Activated naive CD8-positive, alpha-beta T cell treated with anti-CD3 and anti-CD28 coated beads, Interleukin-2, amount 50 U/mL, for 24 hours (primary cell): ENCODE data around the gene TBC1D8.

ENCODE experiments used
- ATAC-seq: fragments of 150-1000 bp; cut with Tn5 transposase; one replicate; pipeline ENCODE4 v1.10.0; 2021
- DNase-seq: peaks from one replicate; pipeline ENCODE4 v3.0.0; 2021
- H3K27ac Mint-ChIP-seq: one replicate; pipeline ENCODE4 v1.8.0; 2021; ENCODE audit warnings: mild to moderate bottlenecking, mixed read lengths
- H3K27me3 Mint-ChIP-seq: one replicate; pipeline ENCODE4 v1.8.0; 2021; ENCODE audit warnings: mixed read lengths
- H3K36me3 Mint-ChIP-seq: one replicate; pipeline ENCODE4 v1.8.0; 2021; ENCODE audit warnings: low read depth, mixed read lengths
- H3K4me1 Mint-ChIP-seq: one replicate; pipeline ENCODE4 v1.8.0; 2021; ENCODE audit warnings: mixed read lengths
- H3K4me3 Mint-ChIP-seq: one replicate; pipeline ENCODE4 v1.8.0; 2021; ENCODE audit warnings: mild to moderate bottlenecking, moderate library complexity, mixed read lengths
- H3K9me3 Mint-ChIP-seq: one replicate; pipeline ENCODE4 v1.8.0; 2021; ENCODE audit warnings: mixed read lengths

Gene TBC1D8

DNA sequence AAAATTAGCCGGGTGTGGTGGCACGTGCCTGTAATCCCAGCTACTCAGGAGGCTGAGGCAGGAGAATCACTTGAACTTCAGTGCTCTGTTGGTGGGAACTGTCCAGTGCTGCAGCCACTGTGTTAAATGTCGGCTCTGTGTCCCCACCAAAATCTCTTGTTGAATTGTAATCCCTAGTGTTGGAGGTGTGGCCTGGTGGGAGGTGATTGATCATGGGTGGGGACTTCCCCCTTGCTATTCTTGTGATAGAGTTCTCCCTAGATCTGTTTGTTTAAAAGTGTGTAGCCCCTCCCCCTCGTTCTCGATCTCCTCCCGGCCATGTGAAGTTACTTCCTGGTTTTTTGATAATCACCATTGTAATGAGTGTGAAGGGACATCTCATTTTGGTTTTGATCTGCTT lies 158.9 kb downstream of the TBC1D8 start:
- peak; percentile 33 for ATAC-seq
- H3K4me1 Mint-ChIP-seq: peaks cover 5% of the 10 kb centered on the region
- no peaks in the 10 kb centered on the region for H3K36me3 Mint-ChIP-seq
- no peak overlapping the region for H3K4me3 Mint-ChIP-seq
- no peak for DNase-seq
- no peaks in the 10 kb centered on the region for H3K27me3 Mint-ChIP-seq
- H3K27ac Mint-ChIP-seq: no peak overlapping the region
- no peaks in the 10 kb centered on the region for H3K9me3 Mint-ChIP-seq

DNA sequence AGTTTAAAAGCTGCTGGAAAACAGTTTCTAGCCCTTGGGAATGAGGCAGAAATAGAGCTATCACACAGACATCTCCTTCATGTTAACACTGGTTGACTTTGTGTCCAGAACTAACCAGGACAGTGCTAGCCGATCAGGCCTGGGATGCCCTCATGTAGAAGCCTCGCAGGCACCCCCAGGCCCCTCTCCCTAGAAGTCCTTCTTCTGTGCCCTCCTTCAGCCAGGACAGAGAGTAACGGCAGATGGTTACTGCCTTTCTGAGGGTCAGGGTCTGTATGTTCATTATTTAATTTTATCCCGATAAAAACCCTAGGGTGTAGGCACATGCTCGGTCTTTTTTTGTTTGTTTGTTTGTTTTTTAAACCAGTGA lies 159.8 kb downstream of the TBC1D8 start:
- DNase-seq: no peak
- Mint-ChIP-seq H3K36me3 (no peaks in the 10 kb centered on the region), H3K27me3 (no peaks in the 10 kb centered on the region), H3K27ac (no peak overlapping the region), H3K4me3 (no peak overlapping the region), H3K9me3 (no peaks in the 10 kb centered on the region), H3K4me1 (peaks cover 5% of the 10 kb centered on the region)
- no peak for ATAC-seq

GRCh38 chr2:100990650-100991403 lies 160.4 kb downstream of the TBC1D8 start:
- DNase-seq: no peak
- Mint-ChIP-seq H3K4me1 (peaks cover 5% of the 10 kb centered on the region), H3K4me3 (no peak overlapping the region), H3K36me3 (no peaks in the 10 kb centered on the region), H3K27me3 (no peaks in the 10 kb centered on the region), H3K9me3 (no peaks in the 10 kb centered on the region), H3K27ac (no peak overlapping the region)
- no peak for ATAC-seq

- ATAC-seq (no peak), DNase-seq (no peak)
- Mint-ChIP-seq H3K27me3 (no peaks in the 10 kb centered on the region), H3K36me3 (no peaks in the 10 kb centered on the region), H3K4me3 (no peak overlapping the region), H3K27ac (no peak overlapping the region), H3K4me1 (peaks cover 5% of the 10 kb centered on the region), H3K9me3 (no peaks in the 10 kb centered on the region)
Observed at GRCh38 chr2:100990166-100990565, 161.0 kb downstream of the TBC1D8 start.

DNA sequence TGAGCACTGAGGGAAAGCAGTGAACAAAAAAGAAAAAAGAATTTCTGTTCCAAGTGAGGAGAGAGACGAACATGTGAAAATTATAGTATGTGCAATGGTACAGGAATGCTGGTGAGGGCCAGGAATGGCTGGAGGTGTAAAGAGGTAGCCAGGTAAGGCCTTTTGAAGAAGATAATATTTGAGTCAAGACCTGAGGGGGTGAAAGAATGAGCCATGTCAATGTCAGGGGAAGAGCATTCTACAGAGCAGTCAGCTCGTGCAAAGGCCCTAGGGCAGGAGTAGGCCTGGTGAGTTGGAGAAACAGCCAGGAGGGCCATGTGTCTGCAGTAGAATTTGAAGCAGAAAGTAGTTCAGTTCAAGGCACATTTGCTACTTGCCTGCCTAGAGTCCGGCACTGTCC lies 161.5 kb downstream of the TBC1D8 start:
- Mint-ChIP-seq H3K4me1 (peaks cover 5% of the 10 kb centered on the region), H3K36me3 (no peaks in the 10 kb centered on the region), H3K9me3 (no peaks in the 10 kb centered on the region), H3K4me3 (no peak overlapping the region), H3K27me3 (peaks cover 2% of the 10 kb centered on the region), H3K27ac (no peak overlapping the region)
- ATAC-seq: no peak
- DNase-seq: no peak

- H3K27me3 Mint-ChIP-seq: peaks cover 2% of the 10 kb centered on the region
- H3K27ac Mint-ChIP-seq: no peak overlapping the region
- no peak for DNase-seq
- peaks cover 5% of the 10 kb centered on the region for H3K4me1 Mint-ChIP-seq
- ATAC-seq: no peak
- H3K9me3 Mint-ChIP-seq: no peaks in the 10 kb centered on the region
- H3K36me3 Mint-ChIP-seq: no peaks in the 10 kb centered on the region
- H3K4me3 Mint-ChIP-seq: no peak overlapping the region
Observed at GRCh38 chr2:100988630-100989417, 162.4 kb downstream of the TBC1D8 start.

DNA sequence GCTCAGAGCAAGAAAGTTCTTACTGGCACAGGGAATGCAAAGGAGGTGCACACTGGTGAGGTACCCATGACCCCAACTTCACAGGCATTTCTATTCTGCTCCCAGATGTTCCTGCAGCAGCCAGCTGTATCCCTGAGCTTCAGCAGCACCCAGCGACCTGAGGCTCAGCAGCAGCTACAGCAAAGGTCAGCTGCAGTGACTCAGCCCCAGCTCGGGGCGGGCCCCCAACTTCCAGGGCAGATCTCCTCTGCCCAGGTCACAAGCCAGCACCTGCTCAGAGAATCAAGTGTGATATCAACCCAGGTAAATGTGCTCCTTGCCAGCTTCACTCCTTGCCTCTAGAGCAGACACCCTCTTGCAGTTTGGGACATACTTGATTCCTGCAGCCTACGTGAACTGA lies 163.2 kb downstream of the TBC1D8 start:
- Mint-ChIP-seq H3K27ac (no peak overlapping the region), H3K36me3 (no peaks in the 10 kb centered on the region), H3K4me1 (peaks cover 5% of the 10 kb centered on the region), H3K27me3 (peaks cover 2% of the 10 kb centered on the region), H3K4me3 (no peak overlapping the region), H3K9me3 (no peaks in the 10 kb centered on the region)
- DNase-seq (no peak), ATAC-seq (peak; percentile 21)

DNA sequence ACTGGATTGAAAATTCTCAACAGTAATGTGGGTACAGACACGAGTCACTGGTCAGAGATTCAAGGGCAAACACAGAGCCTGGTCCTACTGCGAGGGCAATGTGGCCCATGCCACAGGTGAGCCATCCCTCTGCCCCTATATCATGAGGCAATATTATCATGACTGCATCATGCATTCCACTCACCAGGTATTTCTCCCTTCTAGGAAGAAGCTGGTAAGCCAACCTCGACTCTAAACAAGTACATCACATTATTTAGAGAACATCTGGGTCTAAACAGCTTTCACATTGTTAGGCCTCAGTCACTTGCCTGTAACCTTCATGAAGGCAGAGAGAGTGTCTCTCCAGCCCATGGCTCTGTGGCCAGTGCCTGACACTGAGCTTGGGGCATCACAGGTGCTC lies 163.6 kb downstream of the TBC1D8 start:
- DNase-seq: no peak
- H3K27me3 Mint-ChIP-seq: peaks cover 2% of the 10 kb centered on the region
- H3K36me3 Mint-ChIP-seq: no peaks in the 10 kb centered on the region
- no peak overlapping the region for H3K4me3 Mint-ChIP-seq
- H3K9me3 Mint-ChIP-seq: no peaks in the 10 kb centered on the region
- peak; percentile 8 for ATAC-seq
- H3K4me1 Mint-ChIP-seq: peaks cover 3% of the 10 kb centered on the region
- no peak overlapping the region for H3K27ac Mint-ChIP-seq

GRCh38 chr2:100986157-100986556 lies 165.0 kb downstream of the TBC1D8 start:
- peaks cover 2% of the 10 kb centered on the region for H3K27me3 Mint-ChIP-seq
- H3K4me3 Mint-ChIP-seq: no peak overlapping the region
- H3K27ac Mint-ChIP-seq: no peak overlapping the region
- no peak for DNase-seq
- no peak for ATAC-seq
- no peaks in the 10 kb centered on the region for H3K9me3 Mint-ChIP-seq
- no peaks in the 10 kb centered on the region for H3K4me1 Mint-ChIP-seq
- no peaks in the 10 kb centered on the region for H3K36me3 Mint-ChIP-seq

- no peak overlapping the region for H3K4me3 Mint-ChIP-seq
- no peak overlapping the region for H3K27ac Mint-ChIP-seq
- ATAC-seq (peak; percentile 85), DNase-seq (peak; percentile 80)
- no peaks in the 10 kb centered on the region for H3K9me3 Mint-ChIP-seq
- no peaks in the 10 kb centered on the region for H3K36me3 Mint-ChIP-seq
- H3K4me1 Mint-ChIP-seq: no peaks in the 10 kb centered on the region
- peaks cover 2% of the 10 kb centered on the region for H3K27me3 Mint-ChIP-seq
Observed at GRCh38 chr2:100984892-100985307, 166.3 kb downstream of the TBC1D8 start.

DNA sequence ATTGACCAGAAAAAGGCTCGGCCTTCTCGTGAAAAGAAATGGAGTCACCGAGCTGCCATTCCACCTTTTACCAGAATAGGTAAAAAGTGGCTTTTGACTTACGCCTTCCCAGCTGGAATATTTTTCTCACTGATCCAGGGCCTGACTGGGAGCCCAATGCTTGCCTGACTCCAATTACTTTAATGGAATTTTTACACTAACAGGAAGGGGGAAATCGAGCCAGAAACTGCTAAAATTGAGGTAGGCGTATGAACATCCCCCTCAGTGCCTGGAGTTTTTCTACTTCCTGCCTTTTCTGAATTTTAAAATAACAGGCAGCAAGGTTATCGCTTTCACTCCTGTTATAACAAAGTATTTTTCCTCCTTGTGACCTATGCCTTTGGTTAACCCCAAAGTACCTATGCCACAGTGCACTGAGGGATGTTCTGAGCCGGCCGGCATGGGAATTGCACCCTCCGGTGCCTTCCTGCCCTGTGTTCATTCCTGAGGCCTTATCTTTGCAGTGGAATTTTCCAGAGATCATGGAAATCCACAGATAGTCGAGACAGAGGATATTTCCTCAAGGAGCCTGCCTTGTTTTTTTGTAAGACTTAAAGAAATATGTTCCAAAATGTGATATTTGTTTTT lies 167.4 kb downstream of the TBC1D8 start:
- Mint-ChIP-seq H3K27me3 (peaks cover 2% of the 10 kb centered on the region), H3K36me3 (no peaks in the 10 kb centered on the region), H3K9me3 (no peaks in the 10 kb centered on the region), H3K4me1 (no peaks in the 10 kb centered on the region), H3K27ac (no peak overlapping the region), H3K4me3 (no peak overlapping the region)
- ATAC-seq (no peak), DNase-seq (no peak)

DNA sequence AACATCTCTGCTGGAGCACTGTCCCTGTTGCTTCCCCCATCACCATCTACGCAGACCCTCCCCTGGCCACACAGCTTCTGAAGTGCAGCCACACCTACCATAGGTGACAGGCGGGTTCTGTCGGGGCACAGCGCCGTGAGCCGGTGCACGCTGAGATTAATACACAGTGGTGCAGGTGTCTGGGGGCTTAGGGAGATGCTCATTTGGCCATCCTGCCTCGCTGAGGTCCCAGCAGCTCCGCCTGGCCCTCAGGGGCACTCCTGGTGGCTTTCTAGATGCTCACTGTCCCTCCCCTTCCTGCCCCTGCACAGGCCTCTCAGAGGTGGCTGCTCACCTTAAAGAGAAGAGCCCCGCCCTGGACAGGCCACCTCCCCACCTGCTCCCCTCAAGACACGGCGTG lies 168.0 kb downstream of the TBC1D8 start:
- Mint-ChIP-seq H3K4me1 (no peaks in the 10 kb centered on the region), H3K27me3 (peaks cover 2% of the 10 kb centered on the region), H3K9me3 (no peaks in the 10 kb centered on the region), H3K4me3 (no peak overlapping the region), H3K27ac (no peak overlapping the region), H3K36me3 (no peaks in the 10 kb centered on the region)
- DNase-seq (no peak), ATAC-seq (no peak)

- no peaks in the 10 kb centered on the region for H3K4me1 Mint-ChIP-seq
- H3K27ac Mint-ChIP-seq: no peak overlapping the region
- no peak overlapping the region for H3K4me3 Mint-ChIP-seq
Observed at GRCh38 chr2:100982431-100982861, 168.7 kb downstream of the TBC1D8 start.

DNA sequence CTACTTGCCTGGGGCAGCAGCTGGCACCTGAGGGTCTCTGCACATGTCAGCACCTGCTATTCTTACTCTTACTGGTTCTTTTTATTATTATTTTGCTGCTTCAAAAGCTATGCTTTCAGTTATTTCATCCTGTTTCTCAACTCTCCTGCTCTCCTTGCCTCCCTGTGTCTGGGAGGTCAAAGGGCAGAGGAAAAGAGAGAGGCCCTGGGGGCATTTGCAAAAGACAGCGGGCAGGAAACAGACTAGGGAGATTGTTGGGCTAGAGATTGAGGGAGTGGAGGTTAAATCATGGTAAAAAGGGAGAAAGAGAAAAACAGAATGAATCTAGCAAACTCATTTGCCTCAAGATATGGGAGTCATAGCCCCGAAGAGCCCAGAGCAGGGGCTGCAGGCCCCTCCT lies 170.2 kb downstream of the TBC1D8 start:
- no peak overlapping the region for H3K4me3 Mint-ChIP-seq
- no peaks in the 10 kb centered on the region for H3K9me3 Mint-ChIP-seq
- H3K36me3 Mint-ChIP-seq: no peaks in the 10 kb centered on the region
- peaks cover 5% of the 10 kb centered on the region for H3K4me1 Mint-ChIP-seq
- ATAC-seq (no peak), DNase-seq (no peak)
- peaks cover 2% of the 10 kb centered on the region for H3K27me3 Mint-ChIP-seq
- no peak overlapping the region for H3K27ac Mint-ChIP-seq

More at GRCh38 chr2:100982431-100982861, 168.7 kb downstream of the TBC1D8 start:
- DNase-seq: no peak
- no peaks in the 10 kb centered on the region for H3K9me3 Mint-ChIP-seq
- H3K27me3 Mint-ChIP-seq: peaks cover 2% of the 10 kb centered on the region
- ATAC-seq: no peak
- no peaks in the 10 kb centered on the region for H3K36me3 Mint-ChIP-seq

DNA sequence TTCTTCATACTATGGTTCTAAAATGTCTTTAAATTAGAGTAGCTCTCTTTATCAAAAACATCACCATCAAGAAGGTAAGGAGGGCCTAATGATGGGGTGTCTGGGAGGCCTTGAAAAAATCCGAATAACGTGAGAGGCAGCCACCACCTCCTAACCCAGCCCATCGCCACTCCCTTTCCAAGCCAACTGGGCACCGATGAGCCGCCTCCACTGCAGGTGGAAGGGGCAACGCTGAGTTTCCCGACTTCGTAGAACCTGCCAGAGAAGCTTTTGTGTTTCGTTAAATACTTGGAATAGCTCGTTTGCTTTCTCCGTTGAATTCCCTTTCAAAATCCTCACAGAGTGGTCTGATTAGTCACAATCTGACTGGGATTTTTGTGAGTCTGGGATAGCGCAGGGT lies 171.1 kb downstream of the TBC1D8 start:
- no peaks in the 10 kb centered on the region for H3K9me3 Mint-ChIP-seq
- no peak for ATAC-seq
- peaks cover 2% of the 10 kb centered on the region for H3K27me3 Mint-ChIP-seq
- no peaks in the 10 kb centered on the region for H3K36me3 Mint-ChIP-seq
- no peak overlapping the region for H3K27ac Mint-ChIP-seq
- H3K4me3 Mint-ChIP-seq: no peak overlapping the region
- DNase-seq: no peak
- H3K4me1 Mint-ChIP-seq: peaks cover 5% of the 10 kb centered on the region
